ENCODE data around the gene PSMC3. TPM values are rescaled to one million over a fixed set of nuclear protein-coding genes. Genes with fewer than 3 reads are reported as not detected.

PSMC3 gene
- total RNA-seq, 4 donors from 2014 or later, result 72.9 to 134 (median 122) TPM

DNA sequence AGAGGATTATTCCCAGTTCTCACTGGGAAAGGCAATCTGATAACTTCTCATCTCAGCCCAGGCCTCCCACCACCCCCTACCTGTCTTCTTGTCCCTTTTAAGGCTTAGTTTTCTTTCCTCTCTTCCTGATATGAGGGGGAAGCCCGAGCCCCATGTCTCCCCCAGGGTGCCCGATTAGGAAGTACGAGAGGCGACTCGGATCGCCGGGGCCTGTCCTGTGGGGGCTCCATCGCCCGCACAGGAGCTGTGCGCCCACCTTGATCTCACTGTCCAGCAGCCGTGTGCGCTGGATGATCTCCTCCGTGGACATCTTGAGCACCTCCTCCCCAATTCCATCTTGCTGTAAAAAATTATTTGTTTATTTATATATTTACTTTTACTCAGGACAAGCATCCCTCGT is 628 bp downstream of the PSMC3 start:
- H3K27ac ChIP-seq, result peak overlapping the region; percentile 90 to 98 (median 94)
- TF ChIP-seq, protein P1, sequence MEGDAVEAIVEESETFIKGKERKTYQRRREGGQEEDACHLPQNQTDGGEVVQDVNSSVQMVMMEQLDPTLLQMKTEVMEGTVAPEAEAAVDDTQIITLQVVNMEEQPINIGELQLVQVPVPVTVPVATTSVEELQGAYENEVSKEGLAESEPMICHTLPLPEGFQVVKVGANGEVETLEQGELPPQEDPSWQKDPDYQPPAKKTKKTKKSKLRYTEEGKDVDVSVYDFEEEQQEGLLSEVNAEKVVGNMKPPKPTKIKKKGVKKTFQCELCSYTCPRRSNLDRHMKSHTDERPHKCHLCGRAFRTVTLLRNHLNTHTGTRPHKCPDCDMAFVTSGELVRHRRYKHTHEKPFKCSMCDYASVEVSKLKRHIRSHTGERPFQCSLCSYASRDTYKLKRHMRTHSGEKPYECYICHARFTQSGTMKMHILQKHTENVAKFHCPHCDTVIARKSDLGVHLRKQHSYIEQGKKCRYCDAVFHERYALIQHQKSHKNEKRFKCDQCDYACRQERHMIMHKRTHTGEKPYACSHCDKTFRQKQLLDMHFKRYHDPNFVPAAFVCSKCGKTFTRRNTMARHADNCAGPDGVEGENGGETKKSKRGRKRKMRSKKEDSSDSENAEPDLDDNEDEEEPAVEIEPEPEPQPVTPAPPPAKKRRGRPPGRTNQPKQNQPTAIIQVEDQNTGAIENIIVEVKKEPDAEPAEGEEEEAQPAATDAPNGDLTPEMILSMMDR (IDR thresholded peaks at IDR 0.05), result no peak
- TF ChIP-seq POLR2A (IDR thresholded peaks at IDR 0.05), result no peak
- no peaks in the 10 kb centered on the region for H3K27me3 ChIP-seq
- H3K4me1 ChIP-seq, result peaks cover 11 to 26% (median 14%) of the 10 kb centered on the region in 3 donors
- peaks cover 14 to 45% (median 27%) of the 10 kb centered on the region in 3 donors for H3K36me3 ChIP-seq
- no peaks in the 10 kb centered on the region for H3K9me3 ChIP-seq
- no peak for DNase-seq
- intact Hi-C loops (cut with DNase I), result no loop called here
- H3K4me3 ChIP-seq, result peak overlapping the region; percentile 85 to 99 (median 90)
- 0% methylated on average over 13 of the region's 14 CpGs for WGBS, 2 donors

DNA sequence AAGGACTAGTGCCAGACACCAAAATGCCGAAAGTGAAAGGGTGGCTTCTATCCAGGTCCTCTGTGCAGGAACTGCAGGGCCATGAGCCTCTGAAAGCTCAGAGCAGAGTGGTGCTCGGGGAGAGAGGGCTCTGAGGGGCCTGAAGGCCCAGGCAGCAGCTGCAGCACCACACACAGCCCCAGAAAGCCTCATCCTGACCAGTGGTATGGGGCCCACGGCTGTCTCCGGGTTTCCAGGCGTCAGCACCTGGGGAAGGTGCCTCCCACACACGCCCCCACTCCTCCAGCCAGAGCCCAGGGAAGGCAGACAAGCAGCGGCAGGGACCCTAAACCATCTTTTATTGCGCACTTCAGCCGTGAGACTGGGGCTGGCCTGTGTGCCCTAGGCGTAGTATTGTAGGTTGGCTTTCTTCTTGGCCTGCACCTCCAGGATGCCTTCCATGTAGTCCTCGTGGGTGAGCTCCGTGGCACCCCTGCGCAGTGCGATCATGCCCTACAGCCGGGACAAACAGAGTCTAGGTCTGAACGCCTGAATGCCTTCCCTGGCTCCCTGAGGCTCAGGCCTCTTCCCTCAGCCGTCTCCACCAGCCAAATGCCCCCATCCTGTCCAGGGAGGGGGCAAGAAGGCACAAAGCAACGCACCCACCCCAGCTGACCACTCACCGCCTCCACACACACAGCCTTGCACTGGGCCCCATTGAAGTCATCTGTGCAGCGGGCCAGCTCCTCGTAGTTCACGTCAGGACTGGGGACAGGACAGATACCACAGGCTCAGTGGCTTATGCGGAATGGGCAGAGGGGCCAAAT is 7.6 kb downstream of the PSMC3 start:
- no peaks in the 10 kb centered on the region for H3K27me3 ChIP-seq
- no peaks in the 10 kb centered on the region for H3K9me3 ChIP-seq
- H3K4me3 ChIP-seq, result no peak overlapping the region
- H3K27ac ChIP-seq, result peak overlapping the region in 2 of 4 donors; percentile 5 to 89
- peaks cover 12 to 34% (median 20%) of the 10 kb centered on the region in 3 donors for H3K4me1 ChIP-seq
- intact Hi-C loops (cut with DNase I), result no loop called here
- DNase-seq, result no peak
- peaks cover 37 to 90% (median 38%) of the 10 kb centered on the region in 3 donors for H3K36me3 ChIP-seq
- WGBS, 2 donors, result 65 to 82% methylated on average over 7 to 11 of the region's 23 CpGs
- TF ChIP-seq POLR2A (IDR thresholded peaks at IDR 0.05), result no peak
- TF ChIP-seq, protein P1 (IDR thresholded peaks at IDR 0.05), result no peak

DNA sequence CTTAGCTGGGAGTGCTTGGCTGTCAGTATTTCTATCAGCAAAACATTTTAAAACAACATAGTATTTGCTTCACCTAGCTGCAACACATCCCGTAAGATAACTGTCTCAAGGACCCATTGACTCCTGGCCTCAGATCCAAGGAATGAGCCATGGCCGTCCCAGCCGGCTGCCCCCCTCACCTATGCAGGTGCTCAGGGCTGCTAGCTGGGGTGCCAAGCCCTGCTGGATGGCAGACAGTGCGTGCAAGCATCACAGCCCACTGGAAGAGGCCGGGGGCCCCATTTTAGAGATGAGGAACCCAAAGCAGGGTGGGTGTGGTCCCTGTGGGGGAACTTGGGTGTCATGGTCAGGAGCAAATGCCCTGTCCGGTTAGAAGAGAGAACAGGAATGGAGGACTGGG is 8.5 kb downstream of the PSMC3 start:
- Histone ChIP-seq H3K27me3 (no peaks in the 10 kb centered on the region), H3K4me1 (peaks cover 12 to 40% (median 25%) of the 10 kb centered on the region in 3 donors), H3K9me3 (no peaks in the 10 kb centered on the region), H3K27ac (peak overlapping the region in 3 of 4 donors; percentile 58 to 89 (median 84)), H3K36me3 (peaks cover 34 to 88% (median 35%) of the 10 kb centered on the region in 3 donors), H3K4me3 (no peak overlapping the region)
- no peak for TF ChIP-seq POLR2A (IDR thresholded peaks at IDR 0.05)
- TF ChIP-seq, protein P1 (IDR thresholded peaks at IDR 0.05), result no peak
- DNase-seq, result no peak
- 82 to 95% methylated on average over 1 to 2 of the region's 6 CpGs for whole genome bisulfite sequencing, 2 donors
- intact Hi-C loops (cut with DNase I), result no loop called here

DNA sequence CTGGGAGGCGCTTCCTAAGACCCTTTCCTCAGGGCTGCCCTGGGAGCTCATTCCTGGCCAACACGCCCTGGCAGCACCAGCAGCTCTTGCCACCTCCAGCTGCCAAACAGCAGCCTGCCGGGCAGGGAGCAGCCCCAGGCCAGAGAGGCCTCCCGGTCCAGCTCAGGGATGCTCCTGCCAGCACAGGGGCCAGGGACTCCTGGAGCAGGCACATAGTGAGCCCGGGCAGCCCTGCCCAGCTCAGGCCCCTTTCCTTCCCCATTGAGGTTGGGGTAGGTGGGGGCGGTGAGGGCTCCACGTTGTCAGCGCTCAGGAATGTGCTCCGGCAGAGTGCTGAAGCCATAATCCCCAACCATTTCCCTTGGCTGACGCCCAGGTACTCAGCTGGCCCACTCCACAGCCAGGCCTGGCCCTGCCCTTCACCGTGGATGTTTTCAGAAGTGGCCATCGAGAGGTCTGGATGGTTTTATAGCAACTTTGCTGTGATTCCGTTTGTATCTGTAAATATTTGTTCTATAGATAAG is 10.2 kb downstream of the PSMC3 start:
- Histone ChIP-seq H3K36me3 (peaks cover 28 to 85% (median 30%) of the 10 kb centered on the region in 3 donors), H3K27ac (peak overlapping the region; percentile 78 to 91 (median 86)), H3K27me3 (no peaks in the 10 kb centered on the region), H3K4me3 (peak overlapping the region in 1 of 4 donors; percentile 13), H3K4me1 (peaks cover 12 to 53% (median 29%) of the 10 kb centered on the region in 3 donors), H3K9me3 (no peaks in the 10 kb centered on the region)
- DNase-seq, result no peak
- TF ChIP-seq, protein P1 (IDR thresholded peaks at IDR 0.05), result no peak
- TF ChIP-seq POLR2A (IDR thresholded peaks at IDR 0.05), result no peak
- 9 to 14% methylated on average over 6 to 8 of the region's 13 CpGs for WGBS, 2 donors
- intact Hi-C loops (cut with DNase I), result no loop called here

Measured in esophagus squamous epithelium (tissue), 5 donors.